Stomach (tissue), 9 donors: ENCODE data around the gene ERC2. TPM values are rescaled to one million over a fixed set of nuclear protein-coding genes. Genes with fewer than 3 reads are reported as not detected.
"Not testable (repeated sequence)": the region's sequence is repeated elsewhere in the genome, so short reads cannot be mapped to it uniquely, and the experiment has no call there.

Experiments used
- DNase-seq, 2 donors: peaks; one replicate each; pipeline versions ENCODE4 v3.0.0 to v3.0.0-alpha.2; 2013 to 2019
- H3K27ac ChIP-seq, 5 donors: fragments of 200-600 bp in 4 of 5; sonication (generic) in 4 of 5; one replicate each; pipeline ENCODE4 v1.5.1; 2013 to 2019; ENCODE audit warnings: mild to moderate bottlenecking in 1 of 5, moderate library complexity in 1 of 5
- H3K27me3 ChIP-seq, 3 donors: fragments of 200-600 bp; sonication (generic); one replicate each; pipeline ENCODE4 v1.5.1; 2017 to 2019; ENCODE audit warnings: mixed run types in 1 of 3
- H3K36me3 ChIP-seq, 4 donors: fragments of 200-600 bp; sonication (generic); 1 replicate in 3 of 4; 2 replicates in 1 of 4; pipeline ENCODE4 v1.5.1; 2016 to 2019
- H3K4me1 ChIP-seq, 4 donors: fragments of 200-600 bp; sonication (generic); one replicate each; pipeline ENCODE4 v1.5.1; 2016 to 2019
- H3K4me3 ChIP-seq, 4 donors: fragments of 200-600 bp; sonication (generic) in 3 of 4; one replicate each; pipeline ENCODE4 v1.5.1; 2016 to 2019; ENCODE audit warnings: mild to moderate bottlenecking in 1 of 4
- H3K9me3 ChIP-seq, 4 donors: fragments of 200-600 bp; sonication (generic); one replicate each; pipeline ENCODE4 v1.5.1; 2016 to 2019
- CTCF ChIP-seq, 7 experiments: fragments of 450-650 bp in 4 of 7; fragments of 200-600 bp in 3 of 7; sonication (generic) in 3 of 7; IDR thresholded peaks; one replicate each; pipeline ENCODE4 v1.5.1; 2016 to 2019; ENCODE audit warnings: antibody characterized with exemption in 7 of 7, control low read depth in 2 of 7, mild to moderate bottlenecking in 1 of 7
- EP300 ChIP-seq: sonication (generic); formaldehyde crosslinking; IDR thresholded peaks from one replicate; pipeline ENCODE4 v1.6.1; 2017; ENCODE audit warnings: antibody characterized with exemption
- POLR2A ChIP-seq, 4 donors: fragments of 450-650 bp; IDR thresholded peaks; one replicate each; pipeline ENCODE4 v1.6.1; 2016; ENCODE audit warnings: antibody characterized with exemption in 4 of 4, control low read depth in 2 of 4, mild to moderate bottlenecking in 1 of 4, moderate library complexity in 1 of 4
- POLR2AphosphoS5 ChIP-seq, 3 donors: sonication (generic); formaldehyde crosslinking; IDR thresholded peaks; one replicate each; pipeline ENCODE4 v1.6.1; 2016; ENCODE audit warnings: antibody characterized with exemption in 3 of 3
- WGBS, 5 donors: extraction: QIAGEN DNeasy Blood & Tissue Kit in 3 of 5; methylation state at CpG; one replicate each; pipeline versions ENCODE4 v1.1.5 to v1.1.7; 2013 to 2018; 5-methylcytosine and 5-hydroxymethylcytosine counted together
- intact Hi-C: fragments of 100-400 bp; cut with DNase I; formaldehyde crosslinking; loops from one replicate; pipeline ENCODE4 v1.15.1; 2023; ENCODE audit warnings: low total_unique reads
- polyA plus RNA-seq, 3 donors: library from polyadenylated mRNA; stranded (reverse); fragments of 200-250 nt; gene quantifications; one replicate each; pipeline ENCODE4 v1.2.3, GENCODE V29; 2013
- total RNA-seq, 5 donors: library from RNA; depleted of rRNA; stranded (reverse); fragments of >200 nt; gene quantifications; one replicate each; pipeline versions ENCODE4 v1.1.0 to v1.2.3, GENCODE V29; 2014 to 2016
- donor health status: healthy with polysubstance abuse.
- donor health status: Bipolar disorder and iron deficiency.
- donor health status: healthy.

The ERC2 gene
- total and polyA plus RNA-seq, 8 donors, result 0.43 to 3.1 (median 1.3) TPM; not detected in 2

GRCh38 chr3:56069766-56070165 lies 398.5 kb downstream of the ERC2 start:
- H3K4me3 ChIP-seq, result no peak overlapping the region
- no peak overlapping the region for H3K27ac ChIP-seq
- H3K4me1 ChIP-seq, result no peaks in the 10 kb centered on the region
- H3K9me3 ChIP-seq, result no peaks in the 10 kb centered on the region
- DNase-seq, result peak in 1 of 2 donors; percentile 24
- TF ChIP-seq POLR2AphosphoS5 (IDR thresholded peaks at IDR 0.05), result no peak
- TF ChIP-seq EP300, result no peak
- TF ChIP-seq CTCF (IDR thresholded peaks at IDR 0.05), result no peak
- no peak for TF ChIP-seq POLR2A (IDR thresholded peaks at IDR 0.05)
- no peaks in the 10 kb centered on the region for H3K27me3 ChIP-seq
- H3K36me3 ChIP-seq, result no peaks in the 10 kb centered on the region
- intact Hi-C loops, result no loop called here

- WGBS, 5 donors, result 86 to 99% (median 93%) methylated on average over 1 of the region's 1 CpG
- H3K9me3 ChIP-seq, H3K36me3 ChIP-seq, H3K4me3 ChIP-seq, DNase-seq, H3K4me1 ChIP-seq, intact Hi-C loops, H3K27ac ChIP-seq, H3K27me3 ChIP-seq: not testable (repeated sequence)
These were observed 401.9 kb downstream of the ERC2 start for GRCh38 chr3:56066405-56066804.

- H3K36me3 ChIP-seq, result no peaks in the 10 kb centered on the region
- DNase-seq, result no peak
- intact Hi-C loops, result no loop called here
- no peaks in the 10 kb centered on the region for H3K9me3 ChIP-seq
- H3K27ac ChIP-seq, result no peak overlapping the region
- no peaks in the 10 kb centered on the region for H3K27me3 ChIP-seq
- H3K4me1 ChIP-seq, result no peaks in the 10 kb centered on the region
- no peak for TF ChIP-seq POLR2A (IDR thresholded peaks at IDR 0.05)
- TF ChIP-seq CTCF (IDR thresholded peaks at IDR 0.05), result no peak
- TF ChIP-seq EP300, result no peak
- TF ChIP-seq POLR2AphosphoS5 (IDR thresholded peaks at IDR 0.05), result no peak
- no peak overlapping the region for H3K4me3 ChIP-seq
These were observed 403.6 kb downstream of the ERC2 start for GRCh38 chr3:56064684-56065083.

- H3K27me3 ChIP-seq, result no peaks in the 10 kb centered on the region
- H3K27ac ChIP-seq, result no peak overlapping the region
- H3K4me1 ChIP-seq, result no peaks in the 10 kb centered on the region
- 42 to 53% (median 48%) methylated on average over 2 of the region's 2 CpGs for WGBS, 5 donors
- DNase-seq, result no peak
- intact Hi-C loops, result no loop called here
- H3K36me3 ChIP-seq, result no peaks in the 10 kb centered on the region
- no peaks in the 10 kb centered on the region for H3K9me3 ChIP-seq
- no peak overlapping the region for H3K4me3 ChIP-seq
- TF ChIP-seq CTCF (IDR thresholded peaks at IDR 0.05), result no peak
- no peak for TF ChIP-seq POLR2AphosphoS5 (IDR thresholded peaks at IDR 0.05)
- TF ChIP-seq EP300, result no peak
- TF ChIP-seq POLR2A (IDR thresholded peaks at IDR 0.05), result no peak
These were observed 407.0 kb downstream of the ERC2 start for GRCh38 chr3:56061279-56061626.

- H3K4me1 ChIP-seq, result no peaks in the 10 kb centered on the region
- H3K27me3 ChIP-seq, result no peaks in the 10 kb centered on the region
- H3K4me3 ChIP-seq, result no peak overlapping the region
- H3K9me3 ChIP-seq, result no peaks in the 10 kb centered on the region
- no peaks in the 10 kb centered on the region for H3K36me3 ChIP-seq
- WGBS, 5 donors, result 73 to 87% (median 79%) methylated on average over 6 of the region's 6 CpGs
- DNase-seq, result no peak
- intact Hi-C loops, result no loop called here
- H3K27ac ChIP-seq, result no peak overlapping the region
- TF ChIP-seq POLR2A (IDR thresholded peaks at IDR 0.05) (no peak), POLR2AphosphoS5 (IDR thresholded peaks at IDR 0.05) (no peak)
These were observed 407.6 kb downstream of the ERC2 start for GRCh38 chr3:56060521-56061278.
